ENCODE results near the gene SIAH2.
A peak's percentile ranks its signal among the peaks of the same experiment; 100 is the strongest.
"Not testable (repeated sequence)": the region's sequence is repeated elsewhere in the genome, so short reads cannot be mapped to it uniquely, and the experiment has no call there.

The SIAH2 gene

GRCh38 chr3:150763122-150763840, at the start of gene SIAH2:
Gene SIAH2 (minus strand): TSS chr3:150763169. CDS start chr3:150762849, 320 bp downstream.
- DNase-seq (peak; percentile 92), ATAC-seq (peak; percentile 78)

- DNase-seq (no peak), ATAC-seq (no peak)
These were observed 49.0 kb upstream of the SIAH2 start for GRCh38 chr3:150811984-150812383.

- no peak for DNase-seq
- no peak for ATAC-seq
These were observed 47.7 kb upstream of the SIAH2 start for GRCh38 chr3:150810641-150811040.

GRCh38 chr3:150806185-150806835, 43.3 kb upstream of the SIAH2 start:
- DNase-seq (no peak), ATAC-seq (no peak)

GRCh38 chr3:150805354-150805753, 42.4 kb upstream of the SIAH2 start:
- no peak for ATAC-seq
- DNase-seq: no peak

GRCh38 chr3:150803440-150803985, 40.5 kb upstream of the SIAH2 start:
- ATAC-seq (no peak), DNase-seq (no peak)

GRCh38 chr3:150800722-150801121, 37.8 kb upstream of the SIAH2 start:
- DNase-seq (no peak), ATAC-seq (no peak)

- no peak for DNase-seq
- ATAC-seq: peak; percentile 24
These were observed 35.2 kb upstream of the SIAH2 start for GRCh38 chr3:150798122-150798618.

- peak; percentile 86 for ATAC-seq
- DNase-seq: no peak
These were observed 34.2 kb upstream of the SIAH2 start for GRCh38 chr3:150797155-150797554.

- not testable (repeated sequence) for ATAC-seq, DNase-seq
These were observed 33.6 kb upstream of the SIAH2 start for GRCh38 chr3:150796527-150796926.

GRCh38 chr3:150793641-150794040, 30.7 kb upstream of the SIAH2 start:
- ATAC-seq (no peak), DNase-seq (no peak)

GRCh38 chr3:150790629-150791028, 27.7 kb upstream of the SIAH2 start:
- ATAC-seq (no peak), DNase-seq (no peak)

- no peak for ATAC-seq
- DNase-seq: no peak
These were observed 26.5 kb upstream of the SIAH2 start for GRCh38 chr3:150789451-150789850.

- peak; percentile 91 for DNase-seq
- peak; percentile 56 for ATAC-seq
These were observed 24.9 kb upstream of the SIAH2 start for GRCh38 chr3:150787741-150788370.

GRCh38 chr3:150786791-150787190, 23.8 kb upstream of the SIAH2 start:
- ATAC-seq (peak; percentile 56), DNase-seq (peak; percentile 32)

GRCh38 chr3:150784747-150785125, 21.8 kb upstream of the SIAH2 start:
- DNase-seq (no peak), ATAC-seq (no peak)

GRCh38 chr3:150783920-150784746, 21.2 kb upstream of the SIAH2 start:
- DNase-seq (no peak), ATAC-seq (peak; percentile 85)

GRCh38 chr3:150783316-150783715, 20.3 kb upstream of the SIAH2 start:
- ATAC-seq (no peak), DNase-seq (no peak)

GRCh38 chr3:150779402-150779858, 16.5 kb upstream of the SIAH2 start:
- DNase-seq (no peak), ATAC-seq (no peak)

- no peak for ATAC-seq
These were observed 15.9 kb upstream of the SIAH2 start for GRCh38 chr3:150778793-150779401.

GRCh38 chr3:150775001-150775599, 12.1 kb upstream of the SIAH2 start:
- ATAC-seq (no peak), DNase-seq (no peak)

More at GRCh38 chr3:150778793-150779401, 15.9 kb upstream of the SIAH2 start:
- no peak for DNase-seq
